ENCODE measurements around the gene PLK2.

- TF ChIP-seq POLR2A (IDR thresholded peaks at IDR 0.05; ENCODE audit: low read length): no peak
- TF ChIP-seq CTCF (IDR thresholded peaks at IDR 0.05): peak; percentile 15; the same call in 1 of the 3 replicates
- TF ChIP-seq CHD4 (IDR thresholded peaks at IDR 0.05; ENCODE audit: borderline replicate concordance): no peak
These were observed 36.6 kb upstream of the PLK2 start for GRCh38 chr5:58496488-58496887.

All from A549 (cell line).